ENCODE results near the gene ATP2B1. TPM values are rescaled to one million over a fixed set of nuclear protein-coding genes. Genes with fewer than 3 reads are reported as not detected.
"Not testable (repeated sequence)": the region's sequence is repeated elsewhere in the genome, so short reads cannot be mapped to it uniquely, and the experiment has no call there.

Gene ATP2B1
- polyA plus RNA-seq (2012; ENCODE audit: missing spikeins) = 23.3 TPM

GRCh38 chr12:89708565-89709156 is at the start of gene ATP2B1:
ATP2B1 (minus strand) TSS chr12:89708838; CDS start chr12:89655886, 52,952 bp downstream.
- FAIRE-seq (no peak), DNase-seq (ENCODE audit: insufficient read length) (peak; percentile 66)
- TF ChIP-seq TAF1 (IDR thresholded peaks at IDR 0.05; ENCODE audit: borderline replicate concordance, low read depth, low read length) (peak; percentile 90), POLR2A (IDR thresholded peaks at IDR 0.05; ENCODE audit: low read depth, low read length) (peak; percentile 82), POLR2AphosphoS5 (IDR thresholded peaks at IDR 0.05; ENCODE audit: low read depth, low read length) (peak; percentile 38; the same call in 1 of the 2 replicates)

GRCh38 chr12:89757987-89758386 is 49.3 kb upstream of the ATP2B1 start:
- not testable (repeated sequence) for FAIRE-seq; DNase-seq (ENCODE audit: insufficient read length)

GRCh38 chr12:89756585-89757398 is 48.2 kb upstream of the ATP2B1 start:
- FAIRE-seq (peak; percentile 90), DNase-seq (ENCODE audit: insufficient read length) (peak; percentile 19)
- TF ChIP-seq POLR2AphosphoS5 (IDR thresholded peaks at IDR 0.05; ENCODE audit: low read depth, low read length) (no peak), POLR2A (IDR thresholded peaks at IDR 0.05; ENCODE audit: low read depth, low read length) (no peak), TAF1 (IDR thresholded peaks at IDR 0.05; ENCODE audit: borderline replicate concordance, low read depth, low read length) (no peak)

- no peak for DNase-seq (ENCODE audit: insufficient read length)
- TF ChIP-seq POLR2AphosphoS5 (IDR thresholded peaks at IDR 0.05; ENCODE audit: low read depth, low read length) (no peak), TAF1 (IDR thresholded peaks at IDR 0.05; ENCODE audit: borderline replicate concordance, low read depth, low read length) (no peak), POLR2A (IDR thresholded peaks at IDR 0.05; ENCODE audit: low read depth, low read length) (no peak)
- peak; percentile 50 for FAIRE-seq
These were observed 47.6 kb upstream of the ATP2B1 start for GRCh38 chr12:89756194-89756584.

- TF ChIP-seq POLR2A (IDR thresholded peaks at IDR 0.05; ENCODE audit: low read depth, low read length) = no peak
- TF ChIP-seq POLR2AphosphoS5 (IDR thresholded peaks at IDR 0.05; ENCODE audit: low read depth, low read length) = no peak
- TF ChIP-seq TAF1 (IDR thresholded peaks at IDR 0.05; ENCODE audit: borderline replicate concordance, low read depth, low read length) = no peak
- DNase-seq (ENCODE audit: insufficient read length) (no peak), FAIRE-seq (no peak)
These were observed 45.4 kb upstream of the ATP2B1 start for GRCh38 chr12:89753997-89754396.

- FAIRE-seq = no peak
- no peak for TF ChIP-seq TAF1 (IDR thresholded peaks at IDR 0.05; ENCODE audit: borderline replicate concordance, low read depth, low read length)
- TF ChIP-seq POLR2A (IDR thresholded peaks at IDR 0.05; ENCODE audit: low read depth, low read length) = no peak
- no peak for TF ChIP-seq POLR2AphosphoS5 (IDR thresholded peaks at IDR 0.05; ENCODE audit: low read depth, low read length)
- DNase-seq (ENCODE audit: insufficient read length) = no peak
These were observed 43.7 kb upstream of the ATP2B1 start for GRCh38 chr12:89752341-89752740.

- no peak for FAIRE-seq
- TF ChIP-seq TAF1 (IDR thresholded peaks at IDR 0.05; ENCODE audit: borderline replicate concordance, low read depth, low read length) (no peak), POLR2A (IDR thresholded peaks at IDR 0.05; ENCODE audit: low read depth, low read length) (no peak), POLR2AphosphoS5 (IDR thresholded peaks at IDR 0.05; ENCODE audit: low read depth, low read length) (no peak)
- DNase-seq (ENCODE audit: insufficient read length) = no peak
These were observed 42.0 kb upstream of the ATP2B1 start for GRCh38 chr12:89750389-89751351.

- TF ChIP-seq POLR2AphosphoS5 (IDR thresholded peaks at IDR 0.05; ENCODE audit: low read depth, low read length) = no peak
- no peak for TF ChIP-seq POLR2A (IDR thresholded peaks at IDR 0.05; ENCODE audit: low read depth, low read length)
- TF ChIP-seq TAF1 (IDR thresholded peaks at IDR 0.05; ENCODE audit: borderline replicate concordance, low read depth, low read length) = no peak
- DNase-seq (ENCODE audit: insufficient read length) (no peak), FAIRE-seq (no peak)
These were observed 40.2 kb upstream of the ATP2B1 start for GRCh38 chr12:89748791-89749190.

- FAIRE-seq (no peak), DNase-seq (ENCODE audit: insufficient read length) (no peak)
- no peak for TF ChIP-seq TAF1 (IDR thresholded peaks at IDR 0.05; ENCODE audit: borderline replicate concordance, low read depth, low read length)
- no peak for TF ChIP-seq POLR2AphosphoS5 (IDR thresholded peaks at IDR 0.05; ENCODE audit: low read depth, low read length)
- no peak for TF ChIP-seq POLR2A (IDR thresholded peaks at IDR 0.05; ENCODE audit: low read depth, low read length)
These were observed 36.6 kb upstream of the ATP2B1 start for GRCh38 chr12:89745286-89745685.

- DNase-seq (ENCODE audit: insufficient read length) = no peak
- TF ChIP-seq POLR2AphosphoS5 (IDR thresholded peaks at IDR 0.05; ENCODE audit: low read depth, low read length) (no peak), TAF1 (IDR thresholded peaks at IDR 0.05; ENCODE audit: borderline replicate concordance, low read depth, low read length) (no peak), POLR2A (IDR thresholded peaks at IDR 0.05; ENCODE audit: low read depth, low read length) (no peak)
- no peak for FAIRE-seq
These were observed 33.8 kb upstream of the ATP2B1 start for GRCh38 chr12:89742337-89743022.

- TF ChIP-seq POLR2A (IDR thresholded peaks at IDR 0.05; ENCODE audit: low read depth, low read length) (no peak), POLR2AphosphoS5 (IDR thresholded peaks at IDR 0.05; ENCODE audit: low read depth, low read length) (no peak), TAF1 (IDR thresholded peaks at IDR 0.05; ENCODE audit: borderline replicate concordance, low read depth, low read length) (no peak)
- FAIRE-seq (peak; percentile 36), DNase-seq (ENCODE audit: insufficient read length) (no peak)
These were observed 32.3 kb upstream of the ATP2B1 start for GRCh38 chr12:89740943-89741342.

Measured in GM12892 (cell line).